ENCODE measurements around the gene KIF17. TPM values are rescaled to one million over a fixed set of nuclear protein-coding genes. Genes with fewer than 3 reads are reported as not detected.

KIF17 gene
- total RNA-seq, 1 experiment from 2014 or later, result 5.1 TPM

DNA sequence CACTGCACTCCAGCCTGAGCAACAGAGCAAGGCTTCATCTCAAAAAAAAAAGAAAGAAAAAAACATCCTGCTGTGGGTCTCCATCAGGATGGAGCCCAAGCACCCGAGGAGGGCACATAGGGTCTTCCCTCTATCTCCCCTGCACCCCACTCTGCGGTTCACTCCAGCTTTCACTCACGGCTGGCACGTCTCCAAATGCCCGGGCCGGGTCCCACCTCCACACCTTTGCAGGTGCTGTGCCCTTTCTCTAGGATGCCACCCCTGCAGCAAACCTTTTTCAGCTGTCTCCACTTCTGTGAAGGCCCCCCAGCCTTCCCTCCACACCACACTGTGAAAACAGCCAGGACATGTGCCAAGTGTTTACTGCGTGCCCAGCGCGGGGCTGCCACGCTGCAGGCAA is 34.2 kb downstream of the KIF17 start:
- Histone ChIP-seq H3K79me2 (ENCODE audit: insufficient read depth, low read length) (no peaks in the 10 kb centered on the region), H3K14ac (ENCODE audit: insufficient read depth, low read length) (no peak overlapping the region), H2BK120ac (ENCODE audit: low read depth, low read length, poor library complexity, severe bottlenecking) (no peak overlapping the region), H4K20me1 (ENCODE audit: control insufficient read depth, insufficient read depth, insufficient read length) (no peaks in the 10 kb centered on the region), H3K18ac (ENCODE audit: insufficient read length, low read depth, low read length) (no peak overlapping the region), H4K91ac (ENCODE audit: insufficient read length, low read depth, low read length) (no peak overlapping the region), H2BK12ac (ENCODE audit: insufficient read length, low read depth, low read length) (no peak overlapping the region), H4K5ac (ENCODE audit: insufficient read length, low read depth, low read length) (no peak overlapping the region), H3K9me3 (ENCODE audit: control insufficient read depth, low read depth, low read length) (no peaks in the 10 kb centered on the region), H3K27ac (ENCODE audit: insufficient read length, low read depth, low read length) (no peak overlapping the region), H4K8ac (replicated peaks; ENCODE audit: insufficient read length, low read depth, low read length) (no peak overlapping the region), H3K27me3 (ENCODE audit: insufficient read depth, low read length) (no peaks in the 10 kb centered on the region), H3T11ph (ENCODE audit: low read length) (no peak overlapping the region), H2BK5ac (ENCODE audit: insufficient read length, low read length) (no peak overlapping the region), H2BK20ac (ENCODE audit: low read depth, low read length, poor library complexity, severe bottlenecking) (no peak overlapping the region), H3K79me1 (ENCODE audit: insufficient read depth, low read depth, low read length, poor library complexity, severe bottlenecking) (no peaks in the 10 kb centered on the region), H3K56ac (ENCODE audit: insufficient read length, low read depth, low read length) (no peak overlapping the region), H3K23me2 (ENCODE audit: insufficient read length, low read depth, low read length, poor library complexity, severe bottlenecking) (no peaks in the 10 kb centered on the region), H2AK5ac (ENCODE audit: insufficient read length, low read length) (no peak overlapping the region), H2BK15ac (ENCODE audit: low read depth, low read length) (no peak overlapping the region), H3K23ac (ENCODE audit: insufficient read length, low read depth, low read length) (no peak overlapping the region), H3K4me1 (ENCODE audit: insufficient read depth, low read length) (no peaks in the 10 kb centered on the region), H3K4ac (ENCODE audit: low read depth, low read length) (no peak overlapping the region), H3K9ac (ENCODE audit: extremely low read depth, insufficient read length, low read length) (no peak overlapping the region), H2AFZ (ENCODE audit: low read length) (no peak overlapping the region), H3K4me2 (ENCODE audit: insufficient read depth, insufficient read length, low read length) (no peak overlapping the region)
- no CpG with 5 or more reads among the region's 10 CpGs for WGBS (ENCODE audit: extremely low coverage, insufficient read length, low lambda C conversion rate)
- no peaks in the 10 kb centered on the region; the same call in 1 of the 2 replicates for H3K27me3 Mint-ChIP-seq (ENCODE audit: low read depth)
- H3K4me3 Mint-ChIP-seq, result no peak overlapping the region
- H3K9me3 Mint-ChIP-seq, result no peaks in the 10 kb centered on the region
- H3K36me3 Mint-ChIP-seq (ENCODE audit: insufficient read depth in 1 of 3, low read depth in 3 of 3), result peaks cover 0 to 25% (median 6%) of the 10 kb centered on the region in 3 experiments
- no peak overlapping the region; a peak in 1 of 7 replicates for H3K27ac Mint-ChIP-seq
- TF ChIP-seq, protein P1, sequence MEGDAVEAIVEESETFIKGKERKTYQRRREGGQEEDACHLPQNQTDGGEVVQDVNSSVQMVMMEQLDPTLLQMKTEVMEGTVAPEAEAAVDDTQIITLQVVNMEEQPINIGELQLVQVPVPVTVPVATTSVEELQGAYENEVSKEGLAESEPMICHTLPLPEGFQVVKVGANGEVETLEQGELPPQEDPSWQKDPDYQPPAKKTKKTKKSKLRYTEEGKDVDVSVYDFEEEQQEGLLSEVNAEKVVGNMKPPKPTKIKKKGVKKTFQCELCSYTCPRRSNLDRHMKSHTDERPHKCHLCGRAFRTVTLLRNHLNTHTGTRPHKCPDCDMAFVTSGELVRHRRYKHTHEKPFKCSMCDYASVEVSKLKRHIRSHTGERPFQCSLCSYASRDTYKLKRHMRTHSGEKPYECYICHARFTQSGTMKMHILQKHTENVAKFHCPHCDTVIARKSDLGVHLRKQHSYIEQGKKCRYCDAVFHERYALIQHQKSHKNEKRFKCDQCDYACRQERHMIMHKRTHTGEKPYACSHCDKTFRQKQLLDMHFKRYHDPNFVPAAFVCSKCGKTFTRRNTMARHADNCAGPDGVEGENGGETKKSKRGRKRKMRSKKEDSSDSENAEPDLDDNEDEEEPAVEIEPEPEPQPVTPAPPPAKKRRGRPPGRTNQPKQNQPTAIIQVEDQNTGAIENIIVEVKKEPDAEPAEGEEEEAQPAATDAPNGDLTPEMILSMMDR (conservative IDR thresholded peaks at IDR 0.05), result no peak
- DNase-seq, result no peak
- peaks cover 3% of the 10 kb centered on the region in 2 experiments; a peak in 2 of 4 replicates for H3K4me1 Mint-ChIP-seq

Measured in H9 (cell line).